Skeletal muscle tissue (tissue), 4 donors: ENCODE results near the gene ARMH3. TPM values are rescaled to one million over a fixed set of nuclear protein-coding genes. Genes with fewer than 3 reads are reported as not detected.

Experiments used
- H3K27ac ChIP-seq: one replicate; pipeline ENCODE4 v1.7.0; 2013; ENCODE audit warnings: mild to moderate bottlenecking, low read depth, low read length, inconsistent platforms
- H3K27me3 ChIP-seq, 3 donors: one replicate each; pipeline ENCODE4 v1.7.0; 2013; ENCODE audit warnings: low read length in 3 of 3; ENCODE audit not compliant: control insufficient read depth in 3 of 3, insufficient read depth in 3 of 3
- H3K36me3 ChIP-seq, 3 donors: one replicate each; pipeline ENCODE4 v1.7.0; 2013; ENCODE audit warnings: low read length in 3 of 3; ENCODE audit not compliant: control insufficient read depth in 3 of 3, insufficient read depth in 3 of 3
- H3K4me1 ChIP-seq, 3 donors: one replicate each; pipeline ENCODE4 v1.7.0; 2013; ENCODE audit warnings: low read length in 3 of 3, mild to moderate bottlenecking in 3 of 3; ENCODE audit not compliant: control insufficient read depth in 3 of 3, insufficient read depth in 3 of 3
- H3K4me3 ChIP-seq, 3 donors: one replicate each; pipeline ENCODE4 v1.7.0; 2013; ENCODE audit warnings: low read length in 3 of 3
- H3K9ac ChIP-seq, 3 donors: one replicate each; pipeline ENCODE4 v1.7.0; 2013; ENCODE audit warnings: low read length in 3 of 3, mild to moderate bottlenecking in 3 of 3, moderate library complexity in 2 of 3, low read depth in 1 of 3
- H3K9me3 ChIP-seq, 3 donors: one replicate each; pipeline ENCODE4 v1.7.0; 2013; ENCODE audit warnings: low read length in 3 of 3; ENCODE audit not compliant: control insufficient read depth in 3 of 3
- total RNA-seq: library from RNA; depleted of rRNA; stranded (reverse); fragments of >200 nt; gene quantifications from one replicate; pipeline ENCODE4 v1.2.3, GENCODE V29; 2014
- donor health status: Osteomylitis.

Gene ARMH3
- total RNA-seq, 1 donor from 2014 or later, result 13.0 TPM

GRCh38 chr10:101934686-101935305, 121.2 kb downstream of the ARMH3 start:
- Histone ChIP-seq H3K4me1 (peaks cover 18 to 25% (median 23%) of the 10 kb centered on the region in 3 donors), H3K27ac (no peak overlapping the region)

GRCh38 chr10:101933976-101934375, 122.0 kb downstream of the ARMH3 start:
- H3K4me1 ChIP-seq, result peaks cover 10 to 18% (median 16%) of the 10 kb centered on the region in 3 donors
- H3K9me3 ChIP-seq, result no peaks in the 10 kb centered on the region
- H3K27ac ChIP-seq, result no peak overlapping the region
- peaks cover 0 to 4% (median 0%) of the 10 kb centered on the region in 3 donors for H3K36me3 ChIP-seq
- no peak overlapping the region for H3K9ac ChIP-seq
- no peak overlapping the region for H3K4me3 ChIP-seq
- H3K27me3 ChIP-seq, result no peaks in the 10 kb centered on the region

More at GRCh38 chr10:101934686-101935305, 121.2 kb downstream of the ARMH3 start:
- no peaks in the 10 kb centered on the region for H3K27me3 ChIP-seq
- H3K4me3 ChIP-seq, result no peak overlapping the region
- no peak overlapping the region for H3K9ac ChIP-seq
- H3K36me3 ChIP-seq, result peaks cover 0 to 6% (median 0%) of the 10 kb centered on the region in 3 donors
- H3K9me3 ChIP-seq, result no peaks in the 10 kb centered on the region

- no peak overlapping the region for H3K27ac ChIP-seq
- H3K9ac ChIP-seq, result no peak overlapping the region
- H3K4me1 ChIP-seq, result peaks cover 0 to 6% (median 4%) of the 10 kb centered on the region in 3 donors
- H3K36me3 ChIP-seq, result peaks cover 0 to 4% (median 0%) of the 10 kb centered on the region in 3 donors
- H3K27me3 ChIP-seq, result no peaks in the 10 kb centered on the region
- no peaks in the 10 kb centered on the region for H3K9me3 ChIP-seq
- H3K4me3 ChIP-seq, result no peak overlapping the region
Measured at GRCh38 chr10:101932183-101932582, 123.8 kb downstream of the ARMH3 start.

GRCh38 chr10:101925027-101925426, 130.9 kb downstream of the ARMH3 start:
- H3K4me1 ChIP-seq, result peaks cover 0 to 3% (median 0%) of the 10 kb centered on the region in 3 donors
- H3K4me3 ChIP-seq, result no peak overlapping the region

GRCh38 chr10:101923256-101923655, 132.7 kb downstream of the ARMH3 start:
- Histone ChIP-seq H3K4me1 (peaks cover 0 to 3% (median 0%) of the 10 kb centered on the region in 3 donors), H3K9me3 (no peaks in the 10 kb centered on the region), H3K36me3 (peaks cover 0 to 2% (median 0%) of the 10 kb centered on the region in 3 donors), H3K9ac (no peak overlapping the region), H3K4me3 (no peak overlapping the region), H3K27ac (no peak overlapping the region), H3K27me3 (no peaks in the 10 kb centered on the region)

More at GRCh38 chr10:101925027-101925426, 130.9 kb downstream of the ARMH3 start:
- Histone ChIP-seq H3K27ac (no peak overlapping the region), H3K36me3 (no peaks in the 10 kb centered on the region), H3K9me3 (no peaks in the 10 kb centered on the region), H3K27me3 (no peaks in the 10 kb centered on the region), H3K9ac (no peak overlapping the region)

- Histone ChIP-seq H3K9ac (no peak overlapping the region), H3K4me3 (no peak overlapping the region), H3K9me3 (no peaks in the 10 kb centered on the region), H3K27me3 (no peaks in the 10 kb centered on the region), H3K36me3 (peaks cover 0 to 2% (median 0%) of the 10 kb centered on the region in 3 donors), H3K4me1 (peaks cover 0 to 3% (median 0%) of the 10 kb centered on the region in 3 donors), H3K27ac (no peak overlapping the region)
Measured at GRCh38 chr10:101922846-101923245, 133.1 kb downstream of the ARMH3 start.

- H3K27me3 ChIP-seq, result no peaks in the 10 kb centered on the region
- H3K9me3 ChIP-seq, result no peaks in the 10 kb centered on the region
- no peak overlapping the region for H3K27ac ChIP-seq
- H3K9ac ChIP-seq, result no peak overlapping the region
- no peak overlapping the region for H3K4me3 ChIP-seq
- H3K36me3 ChIP-seq, result peaks cover 0 to 2% (median 0%) of the 10 kb centered on the region in 3 donors
- peaks cover 0 to 3% (median 0%) of the 10 kb centered on the region in 3 donors for H3K4me1 ChIP-seq
Measured at GRCh38 chr10:101920546-101920945, 135.4 kb downstream of the ARMH3 start.

- H3K4me1 ChIP-seq, result no peaks in the 10 kb centered on the region
- no peak overlapping the region for H3K9ac ChIP-seq
- no peak overlapping the region for H3K4me3 ChIP-seq
- H3K36me3 ChIP-seq, result peaks cover 0 to 2% (median 0%) of the 10 kb centered on the region in 3 donors
- H3K9me3 ChIP-seq, result no peaks in the 10 kb centered on the region
- no peaks in the 10 kb centered on the region for H3K27me3 ChIP-seq
- no peak overlapping the region for H3K27ac ChIP-seq
Measured at GRCh38 chr10:101919026-101919770, 136.8 kb downstream of the ARMH3 start.

- H3K4me1 ChIP-seq, result no peaks in the 10 kb centered on the region
Measured at GRCh38 chr10:101912561-101913179, 143.3 kb downstream of the ARMH3 start.

More at GRCh38 chr10:101912561-101913179, 143.3 kb downstream of the ARMH3 start:
- no peak overlapping the region for H3K9ac ChIP-seq
- H3K9me3 ChIP-seq, result no peaks in the 10 kb centered on the region
- no peaks in the 10 kb centered on the region for H3K27me3 ChIP-seq
- H3K36me3 ChIP-seq, result peaks cover 0 to 5% (median 3%) of the 10 kb centered on the region in 3 donors
- H3K27ac ChIP-seq, result no peak overlapping the region
- H3K4me3 ChIP-seq, result no peak overlapping the region
